Measurements from ENCODE around the gene SVIL.
A peak's percentile ranks its signal among the peaks of the same experiment; 100 is the strongest.
"Not testable (repeated sequence)": the region's sequence is repeated elsewhere in the genome, so short reads cannot be mapped to it uniquely, and the experiment has no call there.

The SVIL gene

GRCh38 chr10:29508554-29509244 is 126.1 kb downstream of the SVIL start:
- no peak for DNase-seq

- not testable (repeated sequence) for DNase-seq
These were observed 127.0 kb downstream of the SVIL start for GRCh38 chr10:29507750-29508149.

- not testable (repeated sequence) for DNase-seq
These were observed 128.3 kb downstream of the SVIL start for GRCh38 chr10:29506324-29506921.

- no peak for DNase-seq
These were observed 132.4 kb downstream of the SVIL start for GRCh38 chr10:29502351-29502750.

- peak; percentile 79 for DNase-seq
These were observed 133.1 kb downstream of the SVIL start for GRCh38 chr10:29501692-29502091.

- no peak for DNase-seq
These were observed 134.7 kb downstream of the SVIL start for GRCh38 chr10:29499993-29500537.

- DNase-seq: peak; percentile 40
These were observed 138.2 kb downstream of the SVIL start for GRCh38 chr10:29496341-29497162.

- no peak for DNase-seq
These were observed 139.4 kb downstream of the SVIL start for GRCh38 chr10:29495366-29495765.

GRCh38 chr10:29493697-29494096 is 141.1 kb downstream of the SVIL start:
- DNase-seq: no peak

- no peak for DNase-seq
These were observed 142.0 kb downstream of the SVIL start for GRCh38 chr10:29492774-29493173.

- no peak for DNase-seq
These were observed 142.9 kb downstream of the SVIL start for GRCh38 chr10:29491918-29492317.

- not testable (repeated sequence) for DNase-seq
These were observed 143.9 kb downstream of the SVIL start for GRCh38 chr10:29490781-29491280.

- DNase-seq: not testable (repeated sequence)
These were observed 146.3 kb downstream of the SVIL start for GRCh38 chr10:29488471-29488870.

- not testable (repeated sequence) for DNase-seq
These were observed 146.9 kb downstream of the SVIL start for GRCh38 chr10:29487884-29488266.

- DNase-seq: not testable (repeated sequence)
These were observed 147.5 kb downstream of the SVIL start for GRCh38 chr10:29487032-29487883.

- no peak for DNase-seq
These were observed 148.3 kb downstream of the SVIL start for GRCh38 chr10:29486433-29486832.

- not testable (repeated sequence) for DNase-seq
These were observed 150.1 kb downstream of the SVIL start for GRCh38 chr10:29484677-29485076.

GRCh38 chr10:29482591-29483431 is 152.0 kb downstream of the SVIL start:
- peak; percentile 11 for DNase-seq

- no peak for DNase-seq
These were observed 152.8 kb downstream of the SVIL start for GRCh38 chr10:29481906-29482440.

- DNase-seq: no peak
These were observed 154.5 kb downstream of the SVIL start for GRCh38 chr10:29479981-29480954.
